Kidney (tissue), 14 donors: ENCODE results near the gene PDE4D. TPM values are rescaled to one million over a fixed set of nuclear protein-coding genes. Genes with fewer than 3 reads are reported as not detected.

Source experiments
- DNase-seq, 5 donors: peaks; one replicate each; pipeline ENCODE4 v3.0.0-alpha.2; 2013 to 2020
- FAIRE-seq: peaks from 2 replicates; lab custom pipeline; 2012; peaks lifted over from hg19 to GRCh38; lab: Jason Lieb, UNC
- H3K27ac ChIP-seq, 2 donors: one replicate each; pipeline ENCODE4 v1.7.0; 2013; ENCODE audit warnings: low read depth in 2 of 2, low read length in 2 of 2, inconsistent platforms in 1 of 2
- H3K27me3 ChIP-seq: one replicate; pipeline ENCODE4 v1.7.1; 2013; ENCODE audit warnings: low read length, inconsistent platforms; ENCODE audit not compliant: control insufficient read depth, insufficient read depth
- H3K36me3 ChIP-seq, 3 donors: one replicate each; pipeline versions ENCODE4 v1.7.0 to v1.7.1; 2013; ENCODE audit warnings: low read length in 3 of 3, control low read depth in 1 of 3, inconsistent platforms in 1 of 3; ENCODE audit not compliant: insufficient read depth in 3 of 3, control insufficient read depth in 2 of 3
- H3K4me1 ChIP-seq, 3 donors: one replicate each; pipeline versions ENCODE4 v1.7.0 to v1.7.1; 2013; ENCODE audit warnings: low read length in 3 of 3, inconsistent platforms in 1 of 3, low read depth in 1 of 3; ENCODE audit not compliant: control insufficient read depth in 2 of 3, insufficient read depth in 2 of 3
- H3K4me3 ChIP-seq, 3 donors: one replicate each; pipeline versions ENCODE4 v1.7.0 to v1.8.1; 2013; ENCODE audit warnings: low read length in 3 of 3, control low read depth in 1 of 3, inconsistent platforms in 1 of 3
- H3K9ac ChIP-seq, 3 donors: one replicate each; pipeline versions ENCODE4 v1.7.0 to v1.7.1; 2013; ENCODE audit warnings: low read length in 3 of 3, control low read depth in 1 of 3, inconsistent platforms in 1 of 3
- H3K9me3 ChIP-seq, 3 donors: one replicate each; pipeline versions ENCODE4 v1.7.0 to v1.7.1; 2013; ENCODE audit warnings: low read length in 3 of 3, control low read depth in 1 of 3, inconsistent platforms in 1 of 3; ENCODE audit not compliant: control insufficient read depth in 2 of 3, insufficient read depth in 1 of 3
- intact Hi-C: fragments of 100-400 bp; cut with DNase I; formaldehyde crosslinking; loops from one replicate; pipeline ENCODE4 v1.11.1; 2022
- polyA plus RNA-seq: library from polyadenylated mRNA; stranded (reverse); fragments of 350-450 nt; fragmentation: Illumina TruSeq; extraction: RNeasy Lipid Tissue Mini Kit (QIAGEN cat#74804); gene quantifications from one replicate; pipeline ENCODE4 v1.2.3, GENCODE V29; 2014; ENCODE audit warnings: low read depth, low replicate concordance; ENCODE audit not compliant: insufficient read depth
- total RNA-seq: library from RNA; stranded (reverse); fragmentation: NEBNext Ultra II Directional; extraction: Animal tissue kit (Norgen Biotek cat#: 25700); gene quantifications from one replicate; pipeline ENCODE4 v1.2.1, GENCODE V29; 2021
- TF ChIP-seq, protein P1 (sequence below): IDR thresholded peaks from 3 replicates; pipeline ENCODE4 v1.5.1; 2012; ENCODE audit warnings: mild to moderate bottlenecking, moderate library complexity, borderline replicate concordance; ENCODE audit not compliant: insufficient read depth; ENCODE audit errors: extremely low read depth
- donor health status: control.
- donor health status: control.
- donor health status: control.
- donor health status: control.
- donor health status: control.
- donor health status: DM: yes; HTN: yes; CAD: no.
- donor health status: Normal renal cell carcinoma (clear cell type).

Gene PDE4D
- total and polyA plus RNA-seq, 2 donors from 2014 or later, result 9.2 to 78.9 TPM

DNA sequence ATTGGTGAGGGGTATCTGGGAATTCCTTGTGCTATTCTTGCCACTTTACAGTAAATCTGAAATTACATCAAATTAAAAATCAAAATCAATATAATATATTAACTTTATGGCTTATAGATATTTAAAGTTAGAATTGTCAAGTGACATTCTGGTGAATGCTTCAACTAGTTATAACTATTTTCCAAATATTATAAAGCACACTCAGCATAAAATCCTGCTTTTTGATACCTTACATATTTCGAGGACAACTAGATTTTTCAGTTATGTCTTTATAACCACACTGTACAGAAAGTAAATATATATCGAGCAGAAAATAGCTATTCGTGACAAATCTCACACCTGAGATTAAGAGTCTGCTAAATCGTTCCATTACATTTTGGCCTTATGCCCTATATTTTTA lies 210.2 kb downstream of the PDE4D start:
- no peak for FAIRE-seq
- intact Hi-C loops, result no loop called here
- H3K27me3 ChIP-seq, result no peaks in the 10 kb centered on the region
- no peak overlapping the region for H3K9ac ChIP-seq
- no peaks in the 10 kb centered on the region for H3K9me3 ChIP-seq
- no peak for DNase-seq
- peaks cover 0 to 2% (median 0%) of the 10 kb centered on the region in 3 donors for H3K4me1 ChIP-seq
- TF ChIP-seq, protein P1, sequence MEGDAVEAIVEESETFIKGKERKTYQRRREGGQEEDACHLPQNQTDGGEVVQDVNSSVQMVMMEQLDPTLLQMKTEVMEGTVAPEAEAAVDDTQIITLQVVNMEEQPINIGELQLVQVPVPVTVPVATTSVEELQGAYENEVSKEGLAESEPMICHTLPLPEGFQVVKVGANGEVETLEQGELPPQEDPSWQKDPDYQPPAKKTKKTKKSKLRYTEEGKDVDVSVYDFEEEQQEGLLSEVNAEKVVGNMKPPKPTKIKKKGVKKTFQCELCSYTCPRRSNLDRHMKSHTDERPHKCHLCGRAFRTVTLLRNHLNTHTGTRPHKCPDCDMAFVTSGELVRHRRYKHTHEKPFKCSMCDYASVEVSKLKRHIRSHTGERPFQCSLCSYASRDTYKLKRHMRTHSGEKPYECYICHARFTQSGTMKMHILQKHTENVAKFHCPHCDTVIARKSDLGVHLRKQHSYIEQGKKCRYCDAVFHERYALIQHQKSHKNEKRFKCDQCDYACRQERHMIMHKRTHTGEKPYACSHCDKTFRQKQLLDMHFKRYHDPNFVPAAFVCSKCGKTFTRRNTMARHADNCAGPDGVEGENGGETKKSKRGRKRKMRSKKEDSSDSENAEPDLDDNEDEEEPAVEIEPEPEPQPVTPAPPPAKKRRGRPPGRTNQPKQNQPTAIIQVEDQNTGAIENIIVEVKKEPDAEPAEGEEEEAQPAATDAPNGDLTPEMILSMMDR, result no peak
- H3K27ac ChIP-seq, result no peak overlapping the region
- no peak overlapping the region for H3K4me3 ChIP-seq
- H3K36me3 ChIP-seq, result no peaks in the 10 kb centered on the region

DNA sequence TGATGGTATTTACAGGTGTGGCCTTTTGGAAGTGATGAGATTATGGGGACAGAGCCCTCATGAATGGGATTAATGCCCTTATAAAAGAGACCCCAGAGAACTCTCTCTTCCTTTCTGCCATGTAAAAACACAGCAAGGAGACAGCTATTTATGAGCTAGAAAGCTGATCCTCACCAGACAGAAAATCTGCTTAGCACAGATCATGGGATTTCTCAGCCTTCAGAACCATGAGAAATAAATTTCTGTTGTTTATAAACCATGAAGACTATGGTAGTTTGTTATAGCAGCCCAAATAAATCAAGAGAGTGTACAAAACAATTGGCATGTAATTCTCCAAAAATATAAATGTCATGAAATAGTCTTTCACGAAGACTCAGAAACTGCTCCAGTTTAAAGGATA lies 211.0 kb downstream of the PDE4D start:
- FAIRE-seq (no peak), DNase-seq (no peak)
- Histone ChIP-seq H3K9ac (no peak overlapping the region), H3K36me3 (no peaks in the 10 kb centered on the region), H3K4me1 (peaks cover 0 to 2% (median 0%) of the 10 kb centered on the region in 3 donors), H3K4me3 (no peak overlapping the region), H3K9me3 (no peaks in the 10 kb centered on the region), H3K27ac (no peak overlapping the region), H3K27me3 (no peaks in the 10 kb centered on the region)
- TF ChIP-seq, protein P1, result no peak
- intact Hi-C loops, result no loop called here

DNA sequence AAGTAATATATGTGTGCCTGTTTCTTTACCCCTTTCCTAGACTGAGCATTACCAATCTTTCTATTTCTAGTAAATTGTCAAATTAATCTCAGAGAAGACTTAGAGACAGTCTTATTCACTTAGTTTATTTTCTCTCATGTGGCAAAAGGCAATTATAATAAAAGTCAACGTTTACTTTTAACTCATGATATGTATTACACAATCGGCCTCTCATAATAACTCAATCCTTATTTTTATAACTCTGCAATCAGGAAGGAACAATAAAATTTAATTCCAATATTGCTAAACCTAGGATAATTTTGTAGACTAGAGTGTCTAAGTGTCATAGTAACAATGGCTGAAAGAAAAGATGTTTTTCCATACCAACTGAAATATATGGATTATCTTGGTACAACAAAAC lies 214.6 kb downstream of the PDE4D start:
- no peak overlapping the region for H3K9ac ChIP-seq
- no peaks in the 10 kb centered on the region for H3K9me3 ChIP-seq
- FAIRE-seq (no peak), DNase-seq (no peak)
- intact Hi-C loops, result loop anchor here (10.0 kb wide), 1 partner anchor 494 kb away; no protein-coding TSS in a partner anchor
- no peaks in the 10 kb centered on the region for H3K27me3 ChIP-seq
- no peaks in the 10 kb centered on the region for H3K4me1 ChIP-seq
- TF ChIP-seq, protein P1, result no peak
- no peak overlapping the region for H3K4me3 ChIP-seq
- H3K36me3 ChIP-seq, result no peaks in the 10 kb centered on the region
- no peak overlapping the region for H3K27ac ChIP-seq

DNA sequence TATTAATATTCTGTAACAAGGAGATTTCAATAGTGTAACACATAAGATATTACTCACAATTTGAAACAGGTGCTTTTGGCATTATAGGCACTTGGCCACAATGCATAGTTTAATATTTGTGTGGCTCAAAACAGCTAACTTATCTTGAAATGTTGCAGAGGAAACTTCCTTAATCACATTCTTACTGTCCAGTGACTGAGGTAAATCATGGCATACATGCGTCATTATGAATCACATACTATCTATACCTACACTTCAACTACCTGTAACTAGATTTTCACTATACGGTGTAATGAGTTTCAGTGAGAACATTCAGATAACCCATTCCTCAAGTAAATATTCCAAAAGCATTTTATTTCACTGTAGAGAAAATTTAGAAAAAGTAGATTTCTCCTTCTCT lies 218.8 kb downstream of the PDE4D start:
- no peak for FAIRE-seq

More for the DNA sequence above, 218.8 kb downstream of the PDE4D start:
- no peak overlapping the region for H3K4me3 ChIP-seq
- no peaks in the 10 kb centered on the region for H3K27me3 ChIP-seq
- H3K9ac ChIP-seq, result no peak overlapping the region
- TF ChIP-seq, protein P1, result no peak
- no peak overlapping the region for H3K27ac ChIP-seq
- intact Hi-C loops, result loop anchor here (10.0 kb wide), 1 partner anchor 490 kb away; no protein-coding TSS in a partner anchor
- H3K4me1 ChIP-seq, result no peaks in the 10 kb centered on the region
- H3K9me3 ChIP-seq, result no peaks in the 10 kb centered on the region
- no peaks in the 10 kb centered on the region for H3K36me3 ChIP-seq
- DNase-seq, result no peak
